Neutrophil (primary cell): ENCODE results near the gene CAPN1.

ENCODE experiments used
- H3K27ac ChIP-seq: fragments of 200-600 bp; sonication (generic); 2 replicates; pipeline ENCODE4 v1.5.1; 2016; ENCODE audit warnings: mild to moderate bottlenecking, moderate library complexity
- H3K27me3 ChIP-seq: fragments of 200-600 bp; sonication (generic); 2 replicates; pipeline ENCODE4 v1.6.0; 2016; ENCODE audit warnings: mild to moderate bottlenecking
- H3K36me3 ChIP-seq: fragments of 200-600 bp; sonication (generic); 2 replicates; pipeline ENCODE4 v1.5.1; 2017
- H3K4me1 ChIP-seq, 2 experiments: fragments of 200-600 bp in 1 of 2; sonication (generic) in 1 of 2; 1 replicate in 1 of 2; 2 replicates in 1 of 2; pipeline versions ENCODE4 v1.5.1 to v1.6.1; 2013 to 2016; ENCODE audit warnings: low read depth in 1 of 2, low read length in 1 of 2, mild to moderate bottlenecking in 1 of 2, moderate library complexity in 1 of 2; ENCODE audit not compliant: control insufficient read depth in 1 of 2, insufficient read depth in 1 of 2
- H3K4me3 ChIP-seq, 2 experiments: fragments of 200-600 bp in 1 of 2; sonication (generic) in 1 of 2; 1 replicate in 1 of 2; 2 replicates in 1 of 2; pipeline ENCODE4 v1.5.1; 2013 to 2016; ENCODE audit warnings: low read depth in 1 of 2, low read length in 1 of 2, mild to moderate bottlenecking in 1 of 2, moderate library complexity in 1 of 2
- H3K9me3 ChIP-seq: fragments of 200-600 bp; sonication (generic); 2 replicates; pipeline ENCODE4 v1.5.1; 2016
- TF ChIP-seq, protein P1 (sequence below): fragments of 200-600 bp; sonication (generic); IDR thresholded peaks from 2 replicates; pipeline ENCODE4 v1.5.1; 2016; ENCODE audit warnings: antibody characterized with exemption

Gene CAPN1

DNA sequence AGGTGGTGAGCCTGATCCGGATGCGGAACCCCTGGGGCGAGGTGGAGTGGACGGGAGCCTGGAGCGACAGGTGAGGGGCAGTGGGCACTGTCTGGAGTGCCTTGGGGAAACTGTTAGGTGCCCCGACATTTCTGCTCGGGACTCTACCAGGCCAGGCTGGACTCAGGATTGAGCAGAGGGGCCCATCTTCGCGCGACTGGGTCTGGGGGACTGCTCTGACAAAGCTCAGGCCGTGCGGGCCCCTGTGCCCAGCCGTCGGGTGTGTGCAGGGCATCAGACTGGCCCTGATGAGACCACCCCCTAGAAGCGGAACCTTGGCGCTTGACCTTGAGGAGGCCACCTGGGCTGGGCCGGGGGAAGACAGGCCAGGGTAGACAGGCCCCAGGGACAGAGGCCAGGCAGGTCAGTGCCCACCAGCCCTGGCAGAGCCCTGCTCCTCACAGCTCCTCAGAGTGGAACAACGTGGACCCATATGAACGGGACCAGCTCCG lies 6.3 kb downstream of the CAPN1 start:
- Histone ChIP-seq H3K9me3 (no peaks in the 10 kb centered on the region), H3K36me3 (peaks cover 92% of the 10 kb centered on the region), H3K4me3 (no peak overlapping the region), H3K4me1 (peaks cover 5% of the 10 kb centered on the region in 2 experiments), H3K27ac (no peak overlapping the region), H3K27me3 (no peaks in the 10 kb centered on the region)
- TF ChIP-seq, protein P1, sequence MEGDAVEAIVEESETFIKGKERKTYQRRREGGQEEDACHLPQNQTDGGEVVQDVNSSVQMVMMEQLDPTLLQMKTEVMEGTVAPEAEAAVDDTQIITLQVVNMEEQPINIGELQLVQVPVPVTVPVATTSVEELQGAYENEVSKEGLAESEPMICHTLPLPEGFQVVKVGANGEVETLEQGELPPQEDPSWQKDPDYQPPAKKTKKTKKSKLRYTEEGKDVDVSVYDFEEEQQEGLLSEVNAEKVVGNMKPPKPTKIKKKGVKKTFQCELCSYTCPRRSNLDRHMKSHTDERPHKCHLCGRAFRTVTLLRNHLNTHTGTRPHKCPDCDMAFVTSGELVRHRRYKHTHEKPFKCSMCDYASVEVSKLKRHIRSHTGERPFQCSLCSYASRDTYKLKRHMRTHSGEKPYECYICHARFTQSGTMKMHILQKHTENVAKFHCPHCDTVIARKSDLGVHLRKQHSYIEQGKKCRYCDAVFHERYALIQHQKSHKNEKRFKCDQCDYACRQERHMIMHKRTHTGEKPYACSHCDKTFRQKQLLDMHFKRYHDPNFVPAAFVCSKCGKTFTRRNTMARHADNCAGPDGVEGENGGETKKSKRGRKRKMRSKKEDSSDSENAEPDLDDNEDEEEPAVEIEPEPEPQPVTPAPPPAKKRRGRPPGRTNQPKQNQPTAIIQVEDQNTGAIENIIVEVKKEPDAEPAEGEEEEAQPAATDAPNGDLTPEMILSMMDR = no peak

DNA sequence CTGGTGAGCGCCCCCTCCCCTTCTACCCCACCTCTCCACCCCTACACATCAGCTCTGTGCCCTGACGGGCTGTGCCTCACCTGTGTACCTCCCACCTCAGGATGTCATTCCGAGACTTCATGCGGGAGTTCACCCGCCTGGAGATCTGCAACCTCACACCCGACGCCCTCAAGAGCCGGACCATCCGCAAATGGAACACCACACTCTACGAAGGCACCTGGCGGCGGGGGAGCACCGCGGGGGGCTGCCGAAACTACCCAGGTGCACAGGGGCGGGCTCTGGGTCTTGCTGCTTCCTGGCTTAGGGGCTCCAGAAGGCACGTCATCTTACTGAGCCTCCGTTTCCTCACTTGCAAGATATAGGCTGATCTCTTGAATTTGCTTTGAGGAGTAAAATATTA lies 6.8 kb downstream of the CAPN1 start:
- Histone ChIP-seq H3K4me1 (peaks cover under 1% of the 10 kb centered on the region in 2 experiments), H3K4me3 (no peak overlapping the region), H3K9me3 (no peaks in the 10 kb centered on the region), H3K27ac (no peak overlapping the region), H3K27me3 (no peaks in the 10 kb centered on the region), H3K36me3 (peaks cover 88% of the 10 kb centered on the region)
- TF ChIP-seq, protein P1 = no peak

DNA sequence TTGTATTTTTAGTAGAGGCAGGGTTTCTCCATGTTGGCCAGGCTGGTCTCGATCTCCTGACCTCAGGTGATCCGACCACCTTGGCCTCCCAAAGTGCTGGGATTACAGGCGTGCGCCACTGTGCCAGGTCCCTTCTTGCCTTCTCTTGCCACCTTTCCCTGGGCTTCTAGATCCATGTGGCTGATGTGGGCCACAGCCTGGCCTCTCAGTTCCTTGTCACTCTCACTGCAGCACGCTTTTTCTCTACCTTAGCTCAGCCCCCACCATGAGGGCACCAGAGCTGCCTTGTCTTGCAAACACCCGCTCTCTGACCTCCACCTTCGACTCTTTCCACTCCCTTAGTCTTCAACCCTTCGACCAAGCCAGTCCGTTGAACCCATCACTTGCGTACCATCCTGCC lies 7.5 kb downstream of the CAPN1 start:
- H3K36me3 ChIP-seq = peaks cover 84% of the 10 kb centered on the region
- TF ChIP-seq, protein P1 = no peak

DNA sequence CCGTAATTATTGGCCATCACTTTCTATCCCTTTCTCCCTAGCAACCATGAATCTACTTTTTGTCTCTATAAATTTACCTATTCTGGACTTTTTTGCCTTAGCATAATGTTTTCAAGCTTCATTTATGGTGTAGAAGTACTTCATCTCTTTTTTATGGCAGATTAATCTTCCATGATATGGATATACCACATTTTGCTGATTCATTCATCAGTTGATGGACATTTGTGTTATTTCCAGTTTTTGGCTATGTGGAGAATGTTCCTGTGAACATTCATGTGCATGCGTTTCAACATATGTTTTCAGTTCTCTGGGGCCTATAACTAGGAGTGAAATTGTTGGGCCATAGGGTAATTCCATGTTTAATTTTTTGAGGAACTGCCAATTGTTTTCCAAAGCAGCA lies 12.8 kb downstream of the CAPN1 start:
- TF ChIP-seq, protein P1 = no peak
- Histone ChIP-seq H3K27me3 (no peaks in the 10 kb centered on the region), H3K27ac (peak overlapping the region; percentile 46), H3K4me3 (no peak overlapping the region), H3K4me1 (peaks cover 0 to 8% of the 10 kb centered on the region in 2 experiments), H3K9me3 (no peaks in the 10 kb centered on the region), H3K36me3 (peaks cover 63% of the 10 kb centered on the region)

More for the DNA sequence above, 7.5 kb downstream of the CAPN1 start:
- H3K4me3 ChIP-seq = no peak overlapping the region
- H3K9me3 ChIP-seq = no peaks in the 10 kb centered on the region
- no peak overlapping the region for H3K27ac ChIP-seq
- H3K27me3 ChIP-seq = no peaks in the 10 kb centered on the region
- peaks cover 0 to under 1% of the 10 kb centered on the region in 2 experiments for H3K4me1 ChIP-seq

GRCh38 chr11:65204143-65204542 lies 22.4 kb downstream of the CAPN1 start:
- peaks cover 12 to 18% of the 10 kb centered on the region in 2 experiments for H3K4me1 ChIP-seq
- H3K36me3 ChIP-seq = peaks cover 85% of the 10 kb centered on the region
- no peaks in the 10 kb centered on the region for H3K27me3 ChIP-seq
- H3K9me3 ChIP-seq = no peaks in the 10 kb centered on the region
- no peak overlapping the region for H3K27ac ChIP-seq
- TF ChIP-seq, protein P1 = no peak
- H3K4me3 ChIP-seq = no peak overlapping the region
